Stimulated activated CD4-positive, alpha-beta T cell treated with anti-CD3 and anti-CD28 coated beads, Interleukin-1b, Interleukin-23, amount 100 ng/mL, for 4 hours (primary cell): ENCODE results near the gene RPRD1B.

Experiments
- DNase-seq, 2 donors: peaks; one replicate each; pipeline ENCODE4 v3.0.0-alpha.2; 2020; ENCODE audit warnings: low read depth in 2 of 2

RPRD1B gene

GRCh38 chr20:38120625-38120988, 87.1 kb downstream of the RPRD1B start:
- DNase-seq, result no peak

DNA sequence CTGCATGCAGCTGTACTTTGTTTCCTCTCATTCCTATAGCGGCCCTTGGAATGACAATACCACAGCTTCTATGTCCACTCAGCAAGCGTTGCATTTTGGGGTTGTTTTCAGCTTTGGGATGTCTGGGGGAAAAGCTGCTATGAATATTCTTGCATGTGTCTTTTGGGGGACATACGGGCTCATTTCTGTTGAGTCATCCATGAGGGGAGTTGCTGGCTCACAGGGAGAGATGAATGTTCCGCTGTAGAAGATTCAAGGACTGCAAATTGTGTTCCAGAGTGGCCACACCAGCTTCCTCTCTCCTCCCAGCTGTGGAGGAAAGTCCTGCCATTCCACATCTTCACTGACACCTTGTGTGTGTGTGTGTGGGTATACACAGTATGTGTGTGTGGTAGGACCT, 88.2 kb downstream of the RPRD1B start:
- no peak for DNase-seq

- DNase-seq, result no peak
These were observed 89.6 kb downstream of the RPRD1B start for GRCh38 chr20:38123021-38123587.

DNA sequence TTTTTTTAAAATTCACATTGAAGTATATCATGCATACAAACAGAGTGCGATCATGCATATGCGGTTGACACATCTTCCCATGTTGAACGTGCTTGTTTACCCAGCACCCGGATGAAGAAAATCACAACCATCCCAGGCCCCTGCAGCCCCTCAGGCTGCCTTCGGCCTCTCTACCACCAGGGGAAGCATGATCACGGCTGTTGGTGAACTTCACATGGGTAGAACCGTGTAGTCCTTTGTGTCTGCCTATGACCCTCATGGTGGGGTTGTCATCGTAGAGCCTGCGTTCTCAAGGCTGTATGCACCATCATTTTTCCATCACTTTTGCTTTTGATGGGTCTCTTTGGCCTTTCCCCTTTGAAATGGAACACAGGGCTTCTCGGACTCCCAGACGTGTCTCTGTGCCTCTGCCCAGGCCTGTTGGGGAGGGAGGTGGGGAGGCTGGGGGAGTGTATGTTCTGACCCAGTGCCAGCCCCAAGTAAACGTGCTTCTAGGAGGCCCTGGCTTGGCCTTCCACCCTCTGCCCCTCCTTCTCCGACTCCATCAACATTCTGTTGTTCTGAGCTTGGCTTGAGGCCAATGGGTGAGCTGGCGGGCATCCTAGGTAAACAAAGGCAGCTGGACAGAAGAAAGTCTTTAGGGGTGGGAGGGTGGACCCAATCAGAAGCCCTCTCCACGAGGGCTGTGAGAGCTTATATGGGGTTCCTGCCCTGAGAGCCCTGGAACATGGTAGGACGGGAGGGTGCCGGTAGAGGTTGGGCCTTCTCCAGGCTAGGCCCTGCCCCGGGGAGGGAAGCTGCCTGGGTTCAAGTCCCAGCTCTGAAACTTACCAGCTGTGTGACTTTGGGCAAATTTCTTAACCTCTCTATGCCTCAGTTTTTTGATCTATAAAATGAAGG, 91.9 kb downstream of the RPRD1B start:
- no peak for DNase-seq

GRCh38 chr20:38126146-38126921, 92.8 kb downstream of the RPRD1B start:
- no peak for DNase-seq

DNA sequence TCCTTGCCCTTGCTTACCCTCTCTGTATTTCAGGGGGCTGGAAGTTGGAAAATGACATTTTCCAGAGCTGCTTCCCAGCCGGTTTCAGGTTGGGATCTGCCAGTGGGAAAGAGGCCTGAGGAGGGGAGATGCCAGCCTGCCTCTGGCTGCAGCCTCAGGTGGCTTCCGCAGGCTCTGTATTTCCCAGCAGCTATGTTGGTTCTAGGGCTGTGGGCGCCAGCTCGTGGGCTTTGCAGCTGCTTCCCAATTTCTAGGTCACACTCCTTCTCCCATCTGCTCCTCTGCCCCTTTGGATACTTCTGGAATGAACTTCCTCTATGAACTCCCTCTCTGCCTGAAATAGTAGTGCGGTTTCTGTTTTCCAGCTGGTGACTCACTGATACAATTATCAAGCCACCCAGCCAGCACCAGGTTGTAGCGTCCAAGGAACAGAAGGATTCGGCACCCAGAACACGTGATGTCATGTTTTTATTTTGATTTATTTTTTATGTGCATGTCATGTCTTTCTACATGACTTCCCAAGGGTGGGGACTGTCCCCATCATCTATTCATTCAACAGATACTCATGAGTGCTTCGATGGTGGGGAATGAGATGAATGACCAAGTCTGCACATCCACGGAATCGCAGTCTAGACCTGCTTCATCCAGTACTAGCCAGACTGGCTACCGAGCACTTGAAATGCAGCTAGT, 93.5 kb downstream of the RPRD1B start:
- no peak for DNase-seq

DNA sequence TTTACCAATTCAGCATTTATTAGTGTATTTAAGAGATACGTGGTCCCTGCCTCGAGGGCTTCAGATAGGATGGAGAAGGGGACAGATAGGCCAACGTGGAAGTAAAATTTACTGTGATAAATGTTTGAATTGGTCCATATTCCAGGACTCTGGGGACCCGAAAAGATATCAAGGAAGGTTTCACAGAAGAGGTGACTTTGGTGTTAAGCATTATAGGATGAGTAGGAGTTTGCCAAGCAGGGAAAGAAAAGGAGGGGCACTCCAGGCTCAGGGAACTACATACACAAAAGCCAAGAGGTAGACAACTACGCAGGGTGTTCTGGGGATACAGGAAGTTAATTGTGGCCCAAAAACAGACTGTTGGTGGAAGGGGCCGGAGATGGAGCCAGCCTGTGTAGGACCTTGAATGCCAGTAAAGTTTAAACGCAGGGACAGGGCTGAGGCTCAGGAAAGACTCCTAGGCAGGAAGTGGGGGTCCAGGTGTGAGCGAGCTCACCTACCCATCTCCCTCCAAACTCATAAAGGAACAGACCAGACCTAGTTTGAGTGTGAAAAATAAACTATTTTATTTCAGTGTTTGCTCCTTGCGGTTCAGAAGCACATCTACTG, 94.5 kb downstream of the RPRD1B start:
- DNase-seq, result no peak

- no peak for DNase-seq
These were observed 95.1 kb downstream of the RPRD1B start for GRCh38 chr20:38128691-38129090.

GRCh38 chr20:38129248-38129865, 95.8 kb downstream of the RPRD1B start:
- DNase-seq, result no peak

- DNase-seq, result no peak
These were observed 96.5 kb downstream of the RPRD1B start for GRCh38 chr20:38129893-38130609.

DNA sequence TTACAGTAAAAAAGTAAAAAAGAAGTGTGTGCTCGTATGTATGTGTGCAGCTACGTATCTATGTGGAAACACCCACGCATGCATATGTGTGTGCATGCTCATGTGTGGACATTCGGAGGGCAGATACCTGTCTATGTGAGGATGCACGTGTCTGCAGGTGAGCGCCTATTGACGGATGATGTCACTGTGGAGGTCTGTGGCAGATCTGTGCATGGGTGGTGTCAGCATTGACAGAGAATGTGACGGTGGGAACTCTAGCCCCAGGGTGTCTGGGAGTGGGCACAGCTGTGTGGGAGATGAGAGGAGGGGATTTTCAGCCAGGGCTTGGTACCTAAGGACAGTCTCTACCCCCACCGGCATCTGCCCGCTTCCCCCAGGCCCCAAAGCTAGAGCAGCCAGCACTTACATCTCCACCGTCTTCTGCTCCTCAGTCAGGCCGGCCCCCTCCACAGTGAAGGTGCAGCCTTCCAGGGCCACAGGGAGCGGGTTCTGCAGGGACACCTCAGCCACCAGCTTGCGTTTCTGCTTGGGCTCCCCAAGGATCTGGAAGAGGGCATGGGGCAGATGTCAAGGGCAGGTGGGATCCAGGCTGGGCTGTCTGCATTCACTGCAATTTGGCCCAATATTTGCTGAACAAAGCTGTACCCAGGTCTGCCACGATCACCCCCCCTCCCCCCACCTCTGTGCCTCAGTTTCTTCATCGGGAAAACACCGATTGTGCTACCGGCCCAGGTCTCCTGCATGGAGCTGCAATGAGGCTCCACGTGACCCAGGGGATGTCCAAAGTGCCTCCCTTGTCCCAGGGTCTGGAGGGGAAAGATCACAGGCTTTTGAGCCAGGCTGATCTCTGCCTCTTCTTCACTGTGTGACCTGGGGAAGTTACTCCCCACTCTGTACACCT, 97.4 kb downstream of the RPRD1B start:
- no peak for DNase-seq

DNA sequence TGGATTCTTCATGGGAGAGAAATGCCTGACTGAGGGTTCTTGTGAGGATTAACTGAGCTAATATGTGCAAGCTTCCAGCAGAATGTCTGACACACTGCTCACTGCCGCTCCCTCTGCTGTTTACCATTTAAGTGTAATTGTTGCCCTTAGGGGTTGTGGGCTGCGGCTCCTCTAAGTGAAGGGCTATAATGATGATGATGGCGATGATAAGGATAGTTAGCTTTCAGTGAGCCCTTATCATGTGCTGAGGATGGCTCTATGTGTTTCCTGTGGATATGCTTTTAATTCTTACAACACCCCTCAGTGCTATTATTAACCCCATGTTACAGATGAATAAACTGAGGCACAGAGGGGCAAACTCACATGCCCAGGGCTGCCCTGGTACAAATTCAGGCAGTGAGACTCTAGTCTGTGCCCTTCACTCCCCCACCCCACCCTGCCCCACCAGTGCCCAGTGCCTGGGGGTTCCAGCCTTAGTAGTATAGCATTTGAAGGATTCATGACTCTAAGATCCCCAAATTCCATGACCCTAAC, 98.1 kb downstream of the RPRD1B start:
- DNase-seq, result no peak

DNA sequence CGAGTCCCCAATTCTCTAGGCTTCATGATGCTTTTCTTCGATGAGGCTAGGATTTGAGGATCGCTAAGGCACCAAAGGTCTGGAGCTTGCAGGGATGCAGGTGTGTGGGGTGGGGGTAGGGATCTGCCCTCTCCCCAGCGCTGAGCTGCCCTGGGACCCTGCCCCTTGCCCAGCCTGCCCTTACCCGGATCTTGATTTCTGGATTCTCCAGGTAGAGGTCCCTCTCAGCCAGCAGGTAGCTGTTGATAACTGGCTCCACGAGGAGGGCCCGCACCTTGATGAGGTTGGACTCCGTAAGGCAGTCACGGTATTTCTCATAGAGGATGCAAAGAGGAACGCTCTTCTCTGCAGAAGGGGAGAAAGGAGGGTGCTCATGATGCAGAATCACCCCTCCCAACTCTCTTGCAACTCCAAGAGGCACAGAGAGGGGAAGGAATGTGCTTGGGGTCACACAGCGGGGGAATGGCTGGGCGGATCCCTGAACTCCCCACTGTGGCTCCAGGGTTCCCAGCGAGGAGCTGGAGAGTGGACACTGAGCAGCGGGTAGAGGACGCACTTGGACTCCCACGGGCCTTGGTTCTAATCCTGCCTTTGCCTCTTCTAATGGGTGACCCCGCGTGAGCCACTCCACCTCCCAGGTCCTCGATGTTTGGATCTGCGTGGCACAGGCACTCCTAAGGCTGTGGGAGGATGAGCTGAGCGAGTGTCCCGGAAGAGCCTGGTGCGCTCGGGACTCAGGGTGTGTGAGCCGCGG, 98.8 kb downstream of the RPRD1B start:
- no peak for DNase-seq

GRCh38 chr20:38132910-38133501, 99.5 kb downstream of the RPRD1B start:
- DNase-seq, result no peak

GRCh38 chr20:38133680-38134426, 100.3 kb downstream of the RPRD1B start:
- DNase-seq, result no peak

GRCh38 chr20:38134427-38135270, 101.1 kb downstream of the RPRD1B start:
- DNase-seq, result no peak
